Mucosa of descending colon (tissue), 3 donors: Measurements from ENCODE around the gene ZNF804B. TPM values are rescaled to one million over a fixed set of nuclear protein-coding genes. Genes with fewer than 3 reads are reported as not detected.

Experiments
- ATAC-seq: fragments of 200-7000 bp; cut with Tn5 transposase; one replicate; pipeline ENCODE4 v1.9.1; 2020; ENCODE audit warnings: mild to moderate bottlenecking, moderate library complexity
- DNase-seq, 3 donors: peaks; one replicate each; pipeline ENCODE4 v3.0.0-alpha.2; 2020
- H3K36me3 ChIP-seq: fragments of 200-600 bp; one replicate; pipeline ENCODE4 v1.8.0; 2021; ENCODE audit warnings: low read depth, mild to moderate bottlenecking
- H3K4me1 ChIP-seq: fragments of 200-600 bp; one replicate; pipeline ENCODE4 v1.8.0; 2021; ENCODE audit warnings: low read depth, mild to moderate bottlenecking
- H3K4me3 ChIP-seq: fragments of 200-600 bp; one replicate; pipeline ENCODE4 v1.8.0; 2021; ENCODE audit warnings: mild to moderate bottlenecking
- H3K9me3 ChIP-seq: fragments of 200-600 bp; one replicate; pipeline ENCODE4 v1.8.0; 2021; ENCODE audit warnings: mild to moderate bottlenecking
- intact Hi-C, 2 donors: fragments of 100-400 bp; cut with DNase I in 1 of 2; cut with micrococcal nuclease in 1 of 2; formaldehyde crosslinking; loops; one replicate each; pipeline versions ENCODE4 v1.11.0 to v1.11.1; 2022; cut with DNase I, micrococcal nuclease
- total RNA-seq, 3 donors: library from RNA; stranded (reverse); fragmentation: NEBNext Ultra II Directional in 2 of 3; extraction: Animal tissue kit (Norgen Biotek cat#: 25700) in 2 of 3; gene quantifications; one replicate each; pipeline versions ENCODE4 v1.2.1 to v1.2.4, GENCODE V29; 2021 to 2023
- TF ChIP-seq, protein P1 (sequence below): fragments of 200-600 bp; IDR thresholded peaks from one replicate; pipeline ENCODE4 v1.8.0; 2022; ENCODE audit warnings: antibody characterized with exemption, mild to moderate bottlenecking
- donor health status: DM: no; HTN: no; CAD: no; lungs with moderate emphysema.
- donor health status: DM: no; HTN: no; CAD: no.
- donor health status: DM: no; HTN: yes; CAD: no.

Gene ZNF804B
- total RNA-seq, 3 donors from 2014 or later = 0.06 TPM; not detected in 2

DNA sequence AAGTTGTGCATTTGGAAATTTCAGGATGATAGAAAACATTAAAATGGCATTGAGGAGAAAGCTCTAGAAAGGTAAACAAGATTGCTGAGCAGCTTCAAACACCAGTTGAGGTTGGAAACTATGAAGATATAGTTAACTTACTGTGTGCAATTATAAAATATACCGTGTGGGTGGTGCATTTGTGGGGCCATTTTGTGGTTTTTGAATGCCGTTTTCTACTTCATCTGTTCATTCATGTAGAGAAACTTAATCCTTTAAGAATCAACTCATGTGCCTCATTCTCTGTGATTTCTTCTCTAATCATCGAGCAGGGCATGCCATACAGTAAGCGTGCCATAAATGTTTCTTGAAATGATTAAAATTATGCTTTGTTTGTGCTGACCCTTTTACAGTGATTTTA, 268.8 kb downstream of the ZNF804B start:
- no peak for DNase-seq
- Histone ChIP-seq H3K36me3 (no peaks in the 10 kb centered on the region), H3K9me3 (no peaks in the 10 kb centered on the region), H3K4me1 (no peaks in the 10 kb centered on the region), H3K4me3 (no peak overlapping the region)
- intact Hi-C loops = no loop called here
- TF ChIP-seq, protein P1, sequence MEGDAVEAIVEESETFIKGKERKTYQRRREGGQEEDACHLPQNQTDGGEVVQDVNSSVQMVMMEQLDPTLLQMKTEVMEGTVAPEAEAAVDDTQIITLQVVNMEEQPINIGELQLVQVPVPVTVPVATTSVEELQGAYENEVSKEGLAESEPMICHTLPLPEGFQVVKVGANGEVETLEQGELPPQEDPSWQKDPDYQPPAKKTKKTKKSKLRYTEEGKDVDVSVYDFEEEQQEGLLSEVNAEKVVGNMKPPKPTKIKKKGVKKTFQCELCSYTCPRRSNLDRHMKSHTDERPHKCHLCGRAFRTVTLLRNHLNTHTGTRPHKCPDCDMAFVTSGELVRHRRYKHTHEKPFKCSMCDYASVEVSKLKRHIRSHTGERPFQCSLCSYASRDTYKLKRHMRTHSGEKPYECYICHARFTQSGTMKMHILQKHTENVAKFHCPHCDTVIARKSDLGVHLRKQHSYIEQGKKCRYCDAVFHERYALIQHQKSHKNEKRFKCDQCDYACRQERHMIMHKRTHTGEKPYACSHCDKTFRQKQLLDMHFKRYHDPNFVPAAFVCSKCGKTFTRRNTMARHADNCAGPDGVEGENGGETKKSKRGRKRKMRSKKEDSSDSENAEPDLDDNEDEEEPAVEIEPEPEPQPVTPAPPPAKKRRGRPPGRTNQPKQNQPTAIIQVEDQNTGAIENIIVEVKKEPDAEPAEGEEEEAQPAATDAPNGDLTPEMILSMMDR = no peak
- ATAC-seq = no peak

DNA sequence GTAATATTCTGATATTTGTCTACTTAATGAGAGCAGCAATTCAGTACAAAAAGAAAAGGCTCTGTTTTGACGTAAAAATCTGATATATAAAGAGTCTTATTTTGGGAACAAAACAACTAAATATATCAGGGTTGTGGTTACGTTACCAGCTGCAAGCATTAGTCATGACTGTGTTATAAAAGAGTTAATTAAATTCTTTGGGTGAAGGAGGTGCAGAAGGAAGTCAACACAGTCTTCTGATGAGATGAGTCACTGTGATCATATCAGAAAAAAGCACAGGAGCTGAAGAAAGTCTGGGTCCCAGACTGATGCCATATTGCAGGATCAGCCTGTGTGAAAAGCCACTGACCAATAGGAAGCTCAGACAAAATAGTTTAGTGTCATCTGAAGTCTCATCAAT, 270.4 kb downstream of the ZNF804B start:
- Histone ChIP-seq H3K36me3 (no peaks in the 10 kb centered on the region), H3K4me1 (no peaks in the 10 kb centered on the region), H3K4me3 (no peak overlapping the region), H3K9me3 (no peaks in the 10 kb centered on the region)
- intact Hi-C loops = no loop called here
- ATAC-seq (no peak), DNase-seq (no peak)
- TF ChIP-seq, protein P1 = no peak

DNA sequence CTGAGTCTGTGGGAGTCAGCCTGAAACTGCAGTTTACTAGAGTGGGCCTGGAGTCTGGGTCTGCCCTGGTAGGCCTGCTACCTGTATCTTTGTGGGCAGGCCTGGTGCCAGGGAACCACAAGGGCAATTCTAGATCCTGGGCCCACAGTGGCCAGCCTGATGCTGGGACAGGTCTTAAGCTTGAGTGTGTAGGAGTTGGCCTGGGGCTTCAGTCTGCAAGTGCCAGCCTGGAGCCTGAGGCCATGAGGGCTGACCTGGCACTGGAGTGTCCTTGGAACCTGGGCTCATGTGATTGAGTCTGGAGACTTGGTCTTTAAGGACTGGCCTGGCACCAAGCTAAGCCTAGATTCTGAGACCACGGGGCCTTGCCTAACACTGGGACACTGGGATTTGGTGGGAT, 281.7 kb downstream of the ZNF804B start:
- H3K9me3 ChIP-seq = peaks cover 6% of the 10 kb centered on the region
- intact Hi-C loops = no loop called here
- TF ChIP-seq, protein P1 = no peak
- H3K4me1 ChIP-seq = no peaks in the 10 kb centered on the region
- no peak overlapping the region for H3K4me3 ChIP-seq
- DNase-seq = no peak
- no peaks in the 10 kb centered on the region for H3K36me3 ChIP-seq
- ATAC-seq = no peak

DNA sequence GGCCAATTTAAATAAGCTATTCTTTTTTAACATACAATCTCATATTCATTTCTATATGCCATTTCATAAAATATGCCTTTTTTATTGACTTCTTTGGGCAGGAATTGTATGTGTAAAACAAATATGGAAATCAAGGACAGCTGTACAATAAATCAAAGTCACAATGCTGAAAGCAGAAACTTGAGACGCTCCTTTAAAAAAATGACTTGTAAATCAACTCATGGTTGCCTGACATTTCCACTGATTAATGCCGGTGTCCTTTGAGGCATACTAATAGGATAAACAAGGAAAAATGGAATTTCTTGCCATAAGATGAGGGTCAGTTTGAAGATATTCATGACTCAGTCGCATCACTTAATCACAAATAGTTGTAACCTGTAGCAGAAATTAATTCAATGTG, 283.4 kb downstream of the ZNF804B start:
- Histone ChIP-seq H3K9me3 (peaks cover 6% of the 10 kb centered on the region), H3K36me3 (no peaks in the 10 kb centered on the region), H3K4me3 (no peak overlapping the region), H3K4me1 (no peaks in the 10 kb centered on the region)
- no peak for ATAC-seq
- intact Hi-C loops = no loop called here
- DNase-seq = no peak
- TF ChIP-seq, protein P1 = no peak

DNA sequence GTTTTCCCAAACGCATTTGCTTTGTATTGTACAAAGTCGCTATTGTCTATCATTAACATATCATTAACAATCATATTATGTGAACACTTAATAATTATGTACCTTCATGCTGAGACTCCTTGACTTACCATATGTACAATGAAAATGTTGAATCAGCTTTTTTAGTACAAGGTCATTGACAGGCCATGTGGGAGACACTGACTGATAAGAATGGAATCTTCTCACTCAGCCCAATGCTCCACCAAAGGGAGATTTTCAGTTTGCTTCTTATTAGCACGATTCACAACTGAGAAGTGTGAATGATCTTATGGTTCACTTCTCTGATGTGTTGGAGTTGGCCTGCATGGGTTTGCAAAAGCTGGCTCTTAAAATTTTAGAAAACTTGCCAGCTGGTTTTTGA, 289.5 kb downstream of the ZNF804B start:
- H3K4me3 ChIP-seq = no peak overlapping the region
- ATAC-seq (no peak), DNase-seq (no peak)
- H3K9me3 ChIP-seq = peaks cover 4% of the 10 kb centered on the region
- intact Hi-C loops = no loop called here
- TF ChIP-seq, protein P1 = no peak
- no peaks in the 10 kb centered on the region for H3K36me3 ChIP-seq
- H3K4me1 ChIP-seq = no peaks in the 10 kb centered on the region

- ATAC-seq = no peak
- Histone ChIP-seq H3K4me1 (no peaks in the 10 kb centered on the region), H3K9me3 (no peaks in the 10 kb centered on the region), H3K4me3 (no peak overlapping the region), H3K36me3 (no peaks in the 10 kb centered on the region)
- DNase-seq = no peak
- intact Hi-C loops = no loop called here
- TF ChIP-seq, protein P1 = no peak
These were observed 293.6 kb downstream of the ZNF804B start for GRCh38 chr7:89053130-89053529.
